Measurements from ENCODE around the gene DRICH1. TPM values are rescaled to one million over a fixed set of nuclear protein-coding genes. Genes with fewer than 3 reads are reported as not detected.
A peak's percentile ranks its signal among the peaks of the same experiment; 100 is the strongest.
"Not testable (repeated sequence)": the region's sequence is repeated elsewhere in the genome, so short reads cannot be mapped to it uniquely, and the experiment has no call there.

Gene DRICH1
- total and polyA plus RNA-seq, 2 donors = 0.24 to 1.4 TPM

- not testable (repeated sequence) for H3K9me3 ChIP-seq (ENCODE audit: control insufficient read depth in 2 of 2, insufficient read depth in 1 of 2, low read length in 1 of 2); DNase-seq (ENCODE audit: low read depth in 6 of 9, low spot score in 9 of 9); H3K4me1 ChIP-seq (ENCODE audit: control insufficient read depth in 2 of 2, insufficient read depth in 2 of 2, low read length in 2 of 2); H3K36me3 ChIP-seq (ENCODE audit: control insufficient read depth in 2 of 2, insufficient read depth in 2 of 2, low read length in 1 of 2); H3K27ac ChIP-seq (ENCODE audit: low read depth in 1 of 2, low read length in 1 of 2); H3K27me3 ChIP-seq (ENCODE audit: control insufficient read depth in 2 of 2, insufficient read depth in 1 of 2, low read length in 1 of 2); H3K4me3 ChIP-seq (ENCODE audit: low read length in 2 of 2)
- 85% methylated on average over 6 of the region's 6 CpGs for WGBS
Observed at GRCh38 chr22:23628056-23628743, 3.9 kb downstream of the DRICH1 start.

- WGBS = 72% methylated on average over 3 of the region's 3 CpGs
- DNase-seq (ENCODE audit: low read depth in 6 of 9, low spot score in 9 of 9) = peak in 8 of 9 donors; percentile 11 to 64 (median 28)
- H3K27ac ChIP-seq (ENCODE audit: low read depth in 1 of 2, low read length in 1 of 2); H3K27me3 ChIP-seq (ENCODE audit: control insufficient read depth in 2 of 2, insufficient read depth in 1 of 2, low read length in 1 of 2); H3K36me3 ChIP-seq (ENCODE audit: control insufficient read depth in 2 of 2, insufficient read depth in 2 of 2, low read length in 1 of 2); H3K9me3 ChIP-seq (ENCODE audit: control insufficient read depth in 2 of 2, insufficient read depth in 1 of 2, low read length in 1 of 2); H3K4me3 ChIP-seq (ENCODE audit: low read length in 2 of 2); H3K4me1 ChIP-seq (ENCODE audit: control insufficient read depth in 2 of 2, insufficient read depth in 2 of 2, low read length in 2 of 2): not testable (repeated sequence)
Observed at GRCh38 chr22:23627401-23628055, 4.6 kb downstream of the DRICH1 start.

- Histone ChIP-seq H3K9me3 (ENCODE audit: control insufficient read depth in 2 of 2, insufficient read depth in 1 of 2, low read length in 1 of 2) (no peaks in the 10 kb centered on the region), H3K27ac (ENCODE audit: low read depth in 1 of 2, low read length in 1 of 2) (no peak overlapping the region), H3K4me1 (ENCODE audit: control insufficient read depth in 2 of 2, insufficient read depth in 2 of 2, low read length in 2 of 2) (no peaks in the 10 kb centered on the region), H3K27me3 (ENCODE audit: control insufficient read depth in 2 of 2, insufficient read depth in 1 of 2, low read length in 1 of 2) (no peaks in the 10 kb centered on the region), H3K4me3 (ENCODE audit: low read length in 2 of 2) (no peak overlapping the region), H3K36me3 (ENCODE audit: control insufficient read depth in 2 of 2, insufficient read depth in 2 of 2, low read length in 1 of 2) (no peaks in the 10 kb centered on the region)
- no peak for DNase-seq (ENCODE audit: low read depth in 6 of 9, low spot score in 9 of 9)
- WGBS = 76% methylated on average over 2 of the region's 2 CpGs
Observed at GRCh38 chr22:23626286-23626975, 5.7 kb downstream of the DRICH1 start.

- Histone ChIP-seq H3K9me3 (ENCODE audit: control insufficient read depth in 2 of 2, insufficient read depth in 1 of 2, low read length in 1 of 2) (no peaks in the 10 kb centered on the region), H3K27ac (ENCODE audit: low read depth in 1 of 2, low read length in 1 of 2) (no peak overlapping the region), H3K36me3 (ENCODE audit: control insufficient read depth in 2 of 2, insufficient read depth in 2 of 2, low read length in 1 of 2) (no peaks in the 10 kb centered on the region), H3K4me1 (ENCODE audit: control insufficient read depth in 2 of 2, insufficient read depth in 2 of 2, low read length in 2 of 2) (no peaks in the 10 kb centered on the region), H3K27me3 (ENCODE audit: control insufficient read depth in 2 of 2, insufficient read depth in 1 of 2, low read length in 1 of 2) (no peaks in the 10 kb centered on the region), H3K4me3 (ENCODE audit: low read length in 2 of 2) (no peak overlapping the region)
- 61% methylated on average over 2 of the region's 2 CpGs for WGBS
- no peak for DNase-seq (ENCODE audit: low read depth in 6 of 9, low spot score in 9 of 9)
Observed at GRCh38 chr22:23622634-23623033, 9.5 kb downstream of the DRICH1 start.

- not testable (repeated sequence) for H3K27ac ChIP-seq (ENCODE audit: low read depth in 1 of 2, low read length in 1 of 2); DNase-seq (ENCODE audit: low read depth in 6 of 9, low spot score in 9 of 9); H3K36me3 ChIP-seq (ENCODE audit: control insufficient read depth in 2 of 2, insufficient read depth in 2 of 2, low read length in 1 of 2); H3K4me3 ChIP-seq (ENCODE audit: low read length in 2 of 2); H3K9me3 ChIP-seq (ENCODE audit: control insufficient read depth in 2 of 2, insufficient read depth in 1 of 2, low read length in 1 of 2); H3K27me3 ChIP-seq (ENCODE audit: control insufficient read depth in 2 of 2, insufficient read depth in 1 of 2, low read length in 1 of 2); H3K4me1 ChIP-seq (ENCODE audit: control insufficient read depth in 2 of 2, insufficient read depth in 2 of 2, low read length in 2 of 2)
- 90% methylated on average over 2 of the region's 2 CpGs for WGBS
Observed at GRCh38 chr22:23621916-23622315, 10.2 kb downstream of the DRICH1 start.

- no peak for DNase-seq (ENCODE audit: low read depth in 6 of 9, low spot score in 9 of 9)
- H3K4me1 ChIP-seq (ENCODE audit: control insufficient read depth in 2 of 2, insufficient read depth in 2 of 2, low read length in 2 of 2) = no peaks in the 10 kb centered on the region
- H3K36me3 ChIP-seq (ENCODE audit: control insufficient read depth in 2 of 2, insufficient read depth in 2 of 2, low read length in 1 of 2) = no peaks in the 10 kb centered on the region
- no peak overlapping the region for H3K27ac ChIP-seq (ENCODE audit: low read depth in 1 of 2, low read length in 1 of 2)
- no peaks in the 10 kb centered on the region for H3K27me3 ChIP-seq (ENCODE audit: control insufficient read depth in 2 of 2, insufficient read depth in 1 of 2, low read length in 1 of 2)
- no peaks in the 10 kb centered on the region for H3K9me3 ChIP-seq (ENCODE audit: control insufficient read depth in 2 of 2, insufficient read depth in 1 of 2, low read length in 1 of 2)
- H3K4me3 ChIP-seq (ENCODE audit: low read length in 2 of 2) = no peak overlapping the region
- 97% methylated on average over 9 of the region's 9 CpGs for WGBS
Observed at GRCh38 chr22:23621082-23621780, 10.9 kb downstream of the DRICH1 start.

- H3K36me3 ChIP-seq (ENCODE audit: control insufficient read depth in 2 of 2, insufficient read depth in 2 of 2, low read length in 1 of 2) = no peaks in the 10 kb centered on the region
- no peaks in the 10 kb centered on the region for H3K27me3 ChIP-seq (ENCODE audit: control insufficient read depth in 2 of 2, insufficient read depth in 1 of 2, low read length in 1 of 2)
- no peaks in the 10 kb centered on the region for H3K4me1 ChIP-seq (ENCODE audit: control insufficient read depth in 2 of 2, insufficient read depth in 2 of 2, low read length in 2 of 2)
- no peak overlapping the region for H3K27ac ChIP-seq (ENCODE audit: low read depth in 1 of 2, low read length in 1 of 2)
- no peak overlapping the region for H3K4me3 ChIP-seq (ENCODE audit: low read length in 2 of 2)
- DNase-seq (ENCODE audit: low read depth in 6 of 9, low spot score in 9 of 9) = no peak
- no peaks in the 10 kb centered on the region for H3K9me3 ChIP-seq (ENCODE audit: control insufficient read depth in 2 of 2, insufficient read depth in 1 of 2, low read length in 1 of 2)
- 94% methylated on average over 7 of the region's 7 CpGs for WGBS
Observed at GRCh38 chr22:23613193-23613972, 18.7 kb downstream of the DRICH1 start.

GRCh38 chr22:23609983-23610781, 21.9 kb downstream of the DRICH1 start:
- Histone ChIP-seq H3K9me3 (ENCODE audit: control insufficient read depth in 2 of 2, insufficient read depth in 1 of 2, low read length in 1 of 2) (no peaks in the 10 kb centered on the region), H3K27me3 (ENCODE audit: control insufficient read depth in 2 of 2, insufficient read depth in 1 of 2, low read length in 1 of 2) (no peaks in the 10 kb centered on the region), H3K27ac (ENCODE audit: low read depth in 1 of 2, low read length in 1 of 2) (no peak overlapping the region), H3K4me1 (ENCODE audit: control insufficient read depth in 2 of 2, insufficient read depth in 2 of 2, low read length in 2 of 2) (no peaks in the 10 kb centered on the region), H3K36me3 (ENCODE audit: control insufficient read depth in 2 of 2, insufficient read depth in 2 of 2, low read length in 1 of 2) (no peaks in the 10 kb centered on the region), H3K4me3 (ENCODE audit: low read length in 2 of 2) (no peak overlapping the region)
- DNase-seq (ENCODE audit: low read depth in 6 of 9, low spot score in 9 of 9) = no peak
- 94% methylated on average over 12 of the region's 12 CpGs for WGBS
